Uterus (tissue), 4 donors: ENCODE measurements around the gene SEC63. TPM values are rescaled to one million over a fixed set of nuclear protein-coding genes. Genes with fewer than 3 reads are reported as not detected.
"Not testable (repeated sequence)": the region's sequence is repeated elsewhere in the genome, so short reads cannot be mapped to it uniquely, and the experiment has no call there.

ENCODE experiments used
- DNase-seq, 2 donors: peaks; one replicate each; pipeline ENCODE4 v3.0.0-alpha.2; 2019 to 2020
- H3K27ac ChIP-seq, 2 donors: fragments of 200-600 bp; sonication (generic); 1 replicate in 1 of 2; 2 replicates in 1 of 2; pipeline ENCODE4 v1.5.1; 2016 to 2018
- H3K27me3 ChIP-seq, 2 donors: fragments of 200-600 bp; sonication (generic); one replicate each; pipeline ENCODE4 v1.5.1; 2018 to 2019; ENCODE audit warnings: control low read depth in 1 of 2
- H3K36me3 ChIP-seq, 2 donors: fragments of 200-600 bp; sonication (generic); one replicate each; pipeline ENCODE4 v1.5.1; 2019; ENCODE audit warnings: control low read depth in 1 of 2
- H3K4me1 ChIP-seq, 2 donors: fragments of 200-600 bp; sonication (generic); one replicate each; pipeline ENCODE4 v1.5.1; 2018 to 2019; ENCODE audit warnings: control low read depth in 1 of 2
- H3K4me3 ChIP-seq, 2 donors: fragments of 200-600 bp; sonication (generic); 1 replicate in 1 of 2; 2 replicates in 1 of 2; pipeline ENCODE4 v1.5.1; 2018 to 2019; ENCODE audit warnings: mild to moderate bottlenecking in 1 of 2
- H3K9me3 ChIP-seq, 2 donors: fragments of 200-600 bp; sonication (generic); one replicate each; pipeline ENCODE4 v1.5.1; 2019; ENCODE audit warnings: control low read depth in 1 of 2
- CTCF ChIP-seq, 4 experiments: fragments of 200-600 bp in 2 of 4; fragments of 450-650 bp in 2 of 4; sonication (generic) in 2 of 4; IDR thresholded peaks; one replicate each; pipeline ENCODE4 v1.5.1; 2016 to 2019; ENCODE audit warnings: antibody characterized with exemption in 4 of 4, mild to moderate bottlenecking in 2 of 4, moderate library complexity in 1 of 4
- POLR2A ChIP-seq, 2 donors: fragments of 450-650 bp; IDR thresholded peaks; one replicate each; pipeline ENCODE4 v1.6.1; 2016; ENCODE audit warnings: antibody characterized with exemption in 2 of 2, mild to moderate bottlenecking in 1 of 2, moderate library complexity in 1 of 2
- intact Hi-C: fragments of 100-400 bp; cut with DNase I; formaldehyde crosslinking; loops from one replicate; pipeline ENCODE4 v1.15.1; 2023; ENCODE audit warnings: low total_unique reads
- total RNA-seq, 4 donors: library from RNA; depleted of rRNA in 3 of 4; stranded (reverse); fragments of >200 nt in 3 of 4; gene quantifications; one replicate each; pipeline versions ENCODE4 v1.1.0 to v1.2.4, GENCODE V29; 2014 to 2023
- donor health status: DM: yes; HTN: yes; CAD: no.

SEC63 gene
- total RNA-seq, 4 donors from 2014 or later, result 24.8 to 134 (median 44.4) TPM

GRCh38 chr6:108001696-108002231 is 43.8 kb upstream of the SEC63 start:
- Histone ChIP-seq H3K9me3 (no peaks in the 10 kb centered on the region), H3K27ac (no peak overlapping the region), H3K4me3 (no peak overlapping the region), H3K27me3 (no peaks in the 10 kb centered on the region), H3K36me3 (no peaks in the 10 kb centered on the region), H3K4me1 (no peaks in the 10 kb centered on the region)
- intact Hi-C loops, result no loop called here
- no peak for TF ChIP-seq CTCF (IDR thresholded peaks at IDR 0.05)
- TF ChIP-seq POLR2A (IDR thresholded peaks at IDR 0.05), result no peak
- DNase-seq, result no peak

GRCh38 chr6:108000259-108000658 is 42.3 kb upstream of the SEC63 start:
- H3K9me3 ChIP-seq, H3K4me3 ChIP-seq, H3K4me1 ChIP-seq, DNase-seq, H3K27ac ChIP-seq, intact Hi-C loops, H3K27me3 ChIP-seq, H3K36me3 ChIP-seq: not testable (repeated sequence)

GRCh38 chr6:107999341-107999740 is 41.3 kb upstream of the SEC63 start:
- Histone ChIP-seq H3K27ac (no peak overlapping the region), H3K36me3 (no peaks in the 10 kb centered on the region), H3K4me3 (no peak overlapping the region), H3K27me3 (no peaks in the 10 kb centered on the region), H3K9me3 (no peaks in the 10 kb centered on the region), H3K4me1 (no peaks in the 10 kb centered on the region)
- no peak for DNase-seq
- no peak for TF ChIP-seq CTCF (IDR thresholded peaks at IDR 0.05)
- TF ChIP-seq POLR2A (IDR thresholded peaks at IDR 0.05), result no peak
- intact Hi-C loops, result no loop called here

- no peaks in the 10 kb centered on the region for H3K9me3 ChIP-seq
- intact Hi-C loops, result no loop called here
- no peak overlapping the region for H3K27ac ChIP-seq
- no peaks in the 10 kb centered on the region for H3K36me3 ChIP-seq
- H3K4me1 ChIP-seq, result no peaks in the 10 kb centered on the region
- TF ChIP-seq POLR2A (IDR thresholded peaks at IDR 0.05) (no peak), CTCF (IDR thresholded peaks at IDR 0.05) (no peak)
- H3K4me3 ChIP-seq, result no peak overlapping the region
- DNase-seq, result no peak
- no peaks in the 10 kb centered on the region for H3K27me3 ChIP-seq
These were observed 34.0 kb upstream of the SEC63 start for GRCh38 chr6:107991772-107992550.

GRCh38 chr6:107991061-107991460 is 33.1 kb upstream of the SEC63 start:
- H3K9me3 ChIP-seq, result no peaks in the 10 kb centered on the region
- H3K27me3 ChIP-seq, result no peaks in the 10 kb centered on the region
- TF ChIP-seq POLR2A (IDR thresholded peaks at IDR 0.05), result no peak
- TF ChIP-seq CTCF (IDR thresholded peaks at IDR 0.05), result no peak
- no peak overlapping the region for H3K27ac ChIP-seq
- no peaks in the 10 kb centered on the region for H3K36me3 ChIP-seq
- no peaks in the 10 kb centered on the region for H3K4me1 ChIP-seq
- DNase-seq, result no peak
- intact Hi-C loops, result no loop called here
- no peak overlapping the region for H3K4me3 ChIP-seq

- H3K9me3 ChIP-seq, DNase-seq, H3K36me3 ChIP-seq, H3K4me3 ChIP-seq, H3K27me3 ChIP-seq, H3K27ac ChIP-seq, H3K4me1 ChIP-seq, intact Hi-C loops: not testable (repeated sequence)
These were observed 32.6 kb upstream of the SEC63 start for GRCh38 chr6:107990587-107990986.
